Mesenteric fat pad (tissue), 1 donor: ENCODE data around the gene RPL36AL. TPM values are rescaled to one million over a fixed set of nuclear protein-coding genes. Genes with fewer than 3 reads are reported as not detected.

Source experiments
- DNase-seq: peaks from one replicate; pipeline ENCODE4 v3.0.0-alpha.2; 2020; ENCODE audit warnings: low spot score
- total RNA-seq: library from RNA; stranded (reverse); fragmentation: NEBNext Ultra II Directional; extraction: Animal tissue kit (Norgen Biotek cat#: 25700); gene quantifications from one replicate; pipeline ENCODE4 v1.2.1, GENCODE V29; 2021
- donor health status: DM: yes; HTN: yes; CAD: no.

The RPL36AL gene
- total RNA-seq, 1 donor from 2014 or later = 138 TPM

DNA sequence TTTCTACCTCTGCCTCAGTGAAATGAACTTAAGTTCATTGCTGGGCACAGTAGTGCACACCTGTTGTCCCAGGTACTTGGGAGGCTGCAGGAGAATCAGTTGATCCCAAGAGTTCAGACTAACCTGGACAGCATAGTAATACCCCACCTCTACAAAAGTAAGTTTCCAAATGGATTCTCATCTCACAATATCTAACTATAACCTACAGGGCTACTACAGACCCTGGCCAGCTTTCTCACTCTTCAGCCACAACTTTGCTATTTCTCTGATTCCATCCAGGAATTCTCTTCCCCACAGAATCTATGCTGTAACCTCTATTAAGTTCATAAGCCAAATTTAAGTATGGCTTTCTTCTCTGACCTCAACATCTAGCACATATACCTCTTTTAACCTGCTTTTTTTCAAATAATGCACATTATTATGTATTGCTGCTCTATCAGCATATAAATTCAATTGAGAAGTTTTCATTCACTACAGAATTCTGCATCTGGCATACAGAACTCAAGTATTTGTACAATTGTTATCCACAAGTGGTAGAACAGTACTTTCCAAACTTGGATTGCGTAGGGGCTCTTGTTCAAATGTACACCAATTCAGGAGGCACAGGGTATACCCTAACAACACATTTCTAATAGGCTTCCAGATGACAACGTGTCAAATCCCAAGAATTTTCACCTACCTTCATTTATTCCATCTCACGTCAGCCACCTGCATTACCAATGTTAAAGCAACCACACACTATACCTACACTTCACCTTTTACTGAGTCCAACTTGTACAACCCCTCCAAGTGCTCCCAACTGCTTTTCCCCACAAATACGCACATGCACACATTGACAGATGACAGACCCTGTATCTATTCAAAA, 38.1 kb downstream of the RPL36AL start:
- DNase-seq = no peak

DNA sequence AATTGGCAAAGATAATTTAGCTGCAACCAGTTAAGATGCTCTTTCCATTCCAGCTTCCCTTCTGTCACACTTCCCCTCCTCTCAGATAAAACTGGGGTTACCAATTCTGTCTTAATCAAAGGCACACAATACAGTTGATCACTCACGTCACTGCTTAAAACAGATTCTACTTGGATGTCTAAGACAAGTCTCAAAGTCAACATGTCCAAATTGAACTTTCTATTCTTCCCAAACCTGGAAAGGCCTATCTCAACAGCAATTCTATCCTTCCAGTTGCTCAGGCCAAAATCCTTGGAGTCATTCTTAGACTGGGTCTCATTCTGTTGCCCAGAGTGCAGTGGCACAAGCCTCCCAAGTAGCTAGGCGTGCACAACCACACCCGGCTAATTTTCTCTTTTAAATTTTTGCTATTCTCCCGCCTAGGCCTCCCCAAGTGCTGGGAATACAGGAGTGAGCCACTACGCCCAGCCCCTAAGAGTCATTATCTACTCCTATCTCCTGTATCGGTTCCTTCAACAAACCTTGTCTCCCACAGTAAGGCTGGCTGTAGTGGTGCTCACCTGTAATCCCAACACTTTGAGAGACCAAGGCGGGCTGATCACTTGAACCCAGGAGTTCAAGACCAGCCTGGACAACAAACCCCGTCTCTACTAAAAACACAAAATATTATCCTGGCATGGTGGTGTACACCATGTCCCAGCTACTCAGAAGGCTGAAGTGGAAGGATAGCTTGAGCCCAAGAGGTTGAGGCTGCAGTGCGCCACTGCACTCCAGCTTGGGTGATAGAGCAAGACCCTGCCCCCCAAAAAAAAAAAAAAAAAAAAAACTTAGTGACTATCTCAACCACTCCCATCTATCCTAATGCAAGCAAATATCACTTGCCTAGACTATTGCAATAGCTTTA, 39.0 kb downstream of the RPL36AL start:
- DNase-seq = no peak

- DNase-seq = no peak
Observed at GRCh38 chr14:49579841-49580240, 40.6 kb downstream of the RPL36AL start.

GRCh38 chr14:49578141-49578540, 42.3 kb downstream of the RPL36AL start:
- no peak for DNase-seq

GRCh38 chr14:49574038-49574437, 46.4 kb downstream of the RPL36AL start:
- DNase-seq = no peak

- DNase-seq = no peak
Observed at GRCh38 chr14:49569281-49569680, 51.1 kb downstream of the RPL36AL start.

Other genes starting within 250 kb of the RPL36AL start
- 1,006 TPM for gene RPS29, start 34.2 kb downstream of the RPL36AL start, total RNA-seq
- 12.0 TPM for gene LRR1, start 21.7 kb downstream of the RPL36AL start, total RNA-seq
- 36.5 TPM for gene MGAT2, start 173 bp upstream of the RPL36AL start, total RNA-seq
- 7.5 TPM for gene DNAAF2, start 14.6 kb upstream of the RPL36AL start, total RNA-seq
- gene POLE2, start 67.6 kb upstream of the RPL36AL start, total RNA-seq = 0.96 TPM
- gene KLHDC1, start 72.5 kb upstream of the RPL36AL start, total RNA-seq = 7.8 TPM
- 52.9 TPM for gene KLHDC2, start 147.5 kb upstream of the RPL36AL start, total RNA-seq
- 72.0 TPM for gene NEMF, start 232.2 kb upstream of the RPL36AL start, total RNA-seq